GM21717 (cell line): ENCODE results near the gene HBD.
"Not testable (repeated sequence)": the region's sequence is repeated elsewhere in the genome, so short reads cannot be mapped to it uniquely, and the experiment has no call there.

Experiments
- ATAC-seq: cut with Tn5 transposase; IDR thresholded peaks from one replicate; pipeline ENCODE4 v1.9.1; 2021; ENCODE audit warnings: mild to moderate bottlenecking, moderate library complexity; ENCODE audit not compliant: unreplicated experiment

The HBD gene

GRCh38 chr11:5234381-5234834 lies at the start of gene HBD:
HBD (minus strand) TSS chr11:5234483; CDS start chr11:5234433, 50 bp downstream.
- peak; percentile 77 for ATAC-seq

GRCh38 chr11:5283882-5284281 lies 49.6 kb upstream of the HBD start:
- no peak for ATAC-seq

GRCh38 chr11:5283086-5283485 lies 48.8 kb upstream of the HBD start:
- ATAC-seq, result no peak

- ATAC-seq, result no peak
Observed at GRCh38 chr11:5282628-5283027, 48.3 kb upstream of the HBD start.

- no peak for ATAC-seq
Observed at GRCh38 chr11:5281596-5281995, 47.3 kb upstream of the HBD start.

GRCh38 chr11:5280582-5281102 lies 46.4 kb upstream of the HBD start:
- peak; percentile 92 for ATAC-seq

- no peak for ATAC-seq
Observed at GRCh38 chr11:5279471-5280090, 45.3 kb upstream of the HBD start.

- ATAC-seq, result no peak
Observed at GRCh38 chr11:5277807-5278382, 43.6 kb upstream of the HBD start.

GRCh38 chr11:5276697-5277096 lies 42.4 kb upstream of the HBD start:
- ATAC-seq, result no peak

GRCh38 chr11:5275369-5276110 lies 41.3 kb upstream of the HBD start:
- ATAC-seq, result no peak

- ATAC-seq, result no peak
Observed at GRCh38 chr11:5274395-5274794, 40.1 kb upstream of the HBD start.

- ATAC-seq, result no peak
Observed at GRCh38 chr11:5272395-5273017, 38.2 kb upstream of the HBD start.

- ATAC-seq, result no peak
Observed at GRCh38 chr11:5269715-5270147, 35.4 kb upstream of the HBD start, which contains the start of gene HBE1. HBE1 (minus strand) TSS chr11:5269945; CDS start chr11:5269890, 55 bp downstream.

- no peak for ATAC-seq
Observed at GRCh38 chr11:5267033-5267563, 32.8 kb upstream of the HBD start.

- no peak for ATAC-seq
Observed at GRCh38 chr11:5266609-5267008, 32.3 kb upstream of the HBD start.

- no peak for ATAC-seq
Observed at GRCh38 chr11:5265832-5266231, 31.5 kb upstream of the HBD start.

GRCh38 chr11:5258543-5259262 lies 24.4 kb upstream of the HBD start:
- ATAC-seq, result no peak

GRCh38 chr11:5257296-5257695 lies 23.0 kb upstream of the HBD start:
- ATAC-seq, result no peak

- not testable (repeated sequence) for ATAC-seq
Observed at GRCh38 chr11:5254646-5255413, 20.5 kb upstream of the HBD start, which contains the start of gene HBG2. HBG2 (minus strand) TSS chr11:5254781; CDS start chr11:5254728, 53 bp downstream.
